Sigmoid colon (tissue), 7 donors: Measurements from ENCODE around the gene EML6. TPM values are rescaled to one million over a fixed set of nuclear protein-coding genes. Genes with fewer than 3 reads are reported as not detected.

ENCODE experiments used
- DNase-seq: peaks from one replicate; pipeline ENCODE4 v3.0.0-alpha.2; 2019
- H3K27ac ChIP-seq, 4 donors: fragments of 200-600 bp; sonication (generic); one replicate each; pipeline ENCODE4 v1.5.1; 2016 to 2019; ENCODE audit warnings: mild to moderate bottlenecking in 1 of 4
- H3K27me3 ChIP-seq, 3 donors: fragments of 200-600 bp; sonication (generic); one replicate each; pipeline ENCODE4 v1.5.1; 2019; ENCODE audit warnings: mild to moderate bottlenecking in 1 of 3
- H3K36me3 ChIP-seq, 4 donors: fragments of 200-600 bp; sonication (generic); one replicate each; pipeline ENCODE4 v1.5.1; 2016 to 2019
- H3K4me1 ChIP-seq, 4 donors: fragments of 200-600 bp; sonication (generic); one replicate each; pipeline ENCODE4 v1.5.1; 2017 to 2019
- H3K4me3 ChIP-seq, 4 donors: fragments of 200-600 bp; sonication (generic); one replicate each; pipeline ENCODE4 v1.5.1; 2017 to 2019; ENCODE audit warnings: mild to moderate bottlenecking in 2 of 4, moderate library complexity in 1 of 4
- H3K9me3 ChIP-seq, 4 donors: fragments of 200-600 bp in 3 of 4; sonication (generic) in 3 of 4; one replicate each; pipeline versions ENCODE4 v1.5.1 to v1.6.1; 2013 to 2019
- EP300 ChIP-seq, 4 donors: sonication (generic); formaldehyde crosslinking; IDR thresholded peaks; one replicate each; pipeline ENCODE4 v1.6.1; 2017; ENCODE audit warnings: antibody characterized with exemption in 4 of 4
- POLR2A ChIP-seq, 2 donors: fragments of 450-650 bp; IDR thresholded peaks; one replicate each; pipeline ENCODE4 v1.6.1; 2016; ENCODE audit warnings: antibody characterized with exemption in 2 of 2, mild to moderate bottlenecking in 2 of 2, moderate library complexity in 2 of 2
- POLR2AphosphoS5 ChIP-seq, 4 donors: sonication (generic); formaldehyde crosslinking; IDR thresholded peaks; one replicate each; pipeline ENCODE4 v1.6.1; 2017; ENCODE audit warnings: antibody characterized with exemption in 4 of 4
- WGBS, 2 donors: extraction: QIAGEN DNeasy Blood & Tissue Kit; methylation state at CpG; one replicate each; pipeline ENCODE4 v1.1.7; 2013; 5-methylcytosine and 5-hydroxymethylcytosine counted together
- intact Hi-C: fragments of 100-400 bp; cut with DNase I; formaldehyde crosslinking; loops from one replicate; pipeline ENCODE4 v1.15.1; 2023
- polyA plus RNA-seq, 3 donors: library from polyadenylated mRNA; stranded (reverse); fragments of 200-250 nt; gene quantifications; one replicate each; pipeline ENCODE4 v1.2.3, GENCODE V29; 2013
- total RNA-seq, 4 donors: library from RNA; depleted of rRNA; stranded (reverse); fragments of >200 nt; gene quantifications; one replicate each; pipeline ENCODE4 v1.1.0, GENCODE V29; 2016
- TF ChIP-seq, protein P1 (sequence below), 4 experiments: fragments of 450-650 bp in 3 of 4; fragments of 200-600 bp in 1 of 4; IDR thresholded peaks; one replicate each; pipeline ENCODE4 v1.5.1; 2016 to 2019; ENCODE audit warnings: antibody characterized with exemption in 4 of 4, mild to moderate bottlenecking in 3 of 4, moderate library complexity in 2 of 4
- donor health status: healthy with polysubstance abuse.
- donor health status: Bipolar disorder and iron deficiency.
- donor health status: healthy.

EML6 gene
- total and polyA plus RNA-seq, 7 donors, result 0.46 to 2.2 (median 1.2) TPM

DNA sequence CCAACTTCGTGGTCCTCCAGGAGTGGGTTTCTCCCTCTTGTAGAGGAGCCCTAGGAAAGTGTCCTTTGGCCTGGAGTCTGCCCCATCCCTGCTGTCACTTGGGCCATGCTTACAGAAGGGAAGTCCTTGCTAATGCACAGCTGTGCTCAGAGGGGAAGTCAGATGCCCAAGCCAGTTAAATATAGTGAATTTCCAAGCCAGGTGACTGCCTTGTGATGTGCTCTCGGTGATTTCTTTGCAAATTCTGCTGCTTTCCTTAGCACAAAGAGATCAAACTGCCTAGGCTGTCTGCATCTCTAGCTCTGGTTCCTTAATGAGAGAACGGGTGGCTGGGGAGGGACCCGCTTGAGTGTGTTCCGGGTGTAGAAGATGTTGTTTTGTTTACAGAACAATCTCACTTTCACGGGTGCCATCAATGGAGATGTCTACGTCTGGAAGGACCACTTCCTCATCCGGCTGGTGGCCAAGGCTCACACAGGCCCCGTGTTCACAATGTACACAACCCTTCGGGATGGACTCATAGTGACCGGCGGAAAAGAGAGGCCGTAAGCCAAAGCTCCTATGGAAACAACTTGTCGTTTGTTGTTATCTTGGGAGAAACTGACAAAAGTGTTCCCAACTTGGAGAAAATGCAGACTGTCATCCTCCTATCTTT lies 235.4 kb downstream of the EML6 start:
- intact Hi-C loops, result no loop called here
- Histone ChIP-seq H3K27me3 (no peaks in the 10 kb centered on the region), H3K36me3 (no peaks in the 10 kb centered on the region), H3K4me1 (peaks cover 0 to 9% (median 2%) of the 10 kb centered on the region in 4 donors), H3K4me3 (no peak overlapping the region), H3K27ac (no peak overlapping the region), H3K9me3 (no peaks in the 10 kb centered on the region)
- DNase-seq, result no peak
- 82 to 89% methylated on average over 14 of the region's 14 CpGs for whole genome bisulfite sequencing, 2 donors
- TF ChIP-seq POLR2A (IDR thresholded peaks at IDR 0.05) (no peak), EP300 (IDR thresholded peaks at IDR 0.05) (no peak), POLR2AphosphoS5 (IDR thresholded peaks at IDR 0.05) (no peak)
- TF ChIP-seq, protein P1, sequence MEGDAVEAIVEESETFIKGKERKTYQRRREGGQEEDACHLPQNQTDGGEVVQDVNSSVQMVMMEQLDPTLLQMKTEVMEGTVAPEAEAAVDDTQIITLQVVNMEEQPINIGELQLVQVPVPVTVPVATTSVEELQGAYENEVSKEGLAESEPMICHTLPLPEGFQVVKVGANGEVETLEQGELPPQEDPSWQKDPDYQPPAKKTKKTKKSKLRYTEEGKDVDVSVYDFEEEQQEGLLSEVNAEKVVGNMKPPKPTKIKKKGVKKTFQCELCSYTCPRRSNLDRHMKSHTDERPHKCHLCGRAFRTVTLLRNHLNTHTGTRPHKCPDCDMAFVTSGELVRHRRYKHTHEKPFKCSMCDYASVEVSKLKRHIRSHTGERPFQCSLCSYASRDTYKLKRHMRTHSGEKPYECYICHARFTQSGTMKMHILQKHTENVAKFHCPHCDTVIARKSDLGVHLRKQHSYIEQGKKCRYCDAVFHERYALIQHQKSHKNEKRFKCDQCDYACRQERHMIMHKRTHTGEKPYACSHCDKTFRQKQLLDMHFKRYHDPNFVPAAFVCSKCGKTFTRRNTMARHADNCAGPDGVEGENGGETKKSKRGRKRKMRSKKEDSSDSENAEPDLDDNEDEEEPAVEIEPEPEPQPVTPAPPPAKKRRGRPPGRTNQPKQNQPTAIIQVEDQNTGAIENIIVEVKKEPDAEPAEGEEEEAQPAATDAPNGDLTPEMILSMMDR (IDR thresholded peaks at IDR 0.05), result no peak

- TF ChIP-seq, protein P1 (IDR thresholded peaks at IDR 0.05), result no peak
- TF ChIP-seq POLR2AphosphoS5 (IDR thresholded peaks at IDR 0.05) (no peak), EP300 (IDR thresholded peaks at IDR 0.05) (no peak), POLR2A (IDR thresholded peaks at IDR 0.05) (no peak)
- intact Hi-C loops, result no loop called here
- H3K27ac ChIP-seq, result no peak overlapping the region
- no peaks in the 10 kb centered on the region for H3K9me3 ChIP-seq
- H3K27me3 ChIP-seq, result no peaks in the 10 kb centered on the region
- no peak overlapping the region for H3K4me3 ChIP-seq
- H3K36me3 ChIP-seq, result no peaks in the 10 kb centered on the region
- no peak for DNase-seq
- WGBS, 2 donors, result 73 to 81% methylated on average over 7 of the region's 7 CpGs
- H3K4me1 ChIP-seq, result peaks cover 0 to 9% (median 2%) of the 10 kb centered on the region in 4 donors
Measured at GRCh38 chr2:54960164-54960563, 236.7 kb downstream of the EML6 start.

DNA sequence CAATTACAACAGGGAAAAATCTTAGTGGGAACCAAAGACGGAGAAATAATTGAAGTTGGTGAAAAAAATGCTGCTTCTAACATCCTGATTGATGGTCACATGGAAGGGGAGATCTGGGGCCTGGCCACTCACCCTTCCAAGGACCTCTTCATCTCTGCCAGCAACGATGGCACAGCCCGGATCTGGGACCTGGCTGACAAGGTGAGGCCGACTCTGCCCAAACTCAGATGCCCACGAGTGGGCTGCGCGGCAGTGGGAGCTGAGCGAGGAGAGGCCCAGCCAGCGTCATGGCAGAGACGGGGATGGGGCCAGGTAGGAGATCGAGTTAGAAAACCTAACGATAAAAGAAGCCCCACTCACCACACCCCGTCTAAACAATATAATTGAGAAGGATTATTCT lies 239.0 kb downstream of the EML6 start:
- no peaks in the 10 kb centered on the region for H3K36me3 ChIP-seq
- 72 to 89% methylated on average over 13 of the region's 13 CpGs for WGBS, 2 donors
- no peaks in the 10 kb centered on the region for H3K27me3 ChIP-seq
- TF ChIP-seq, protein P1 (IDR thresholded peaks at IDR 0.05), result no peak
- H3K27ac ChIP-seq, result no peak overlapping the region
- DNase-seq, result no peak
- intact Hi-C loops, result no loop called here
- no peaks in the 10 kb centered on the region for H3K4me1 ChIP-seq
- no peaks in the 10 kb centered on the region for H3K9me3 ChIP-seq
- H3K4me3 ChIP-seq, result no peak overlapping the region

DNA sequence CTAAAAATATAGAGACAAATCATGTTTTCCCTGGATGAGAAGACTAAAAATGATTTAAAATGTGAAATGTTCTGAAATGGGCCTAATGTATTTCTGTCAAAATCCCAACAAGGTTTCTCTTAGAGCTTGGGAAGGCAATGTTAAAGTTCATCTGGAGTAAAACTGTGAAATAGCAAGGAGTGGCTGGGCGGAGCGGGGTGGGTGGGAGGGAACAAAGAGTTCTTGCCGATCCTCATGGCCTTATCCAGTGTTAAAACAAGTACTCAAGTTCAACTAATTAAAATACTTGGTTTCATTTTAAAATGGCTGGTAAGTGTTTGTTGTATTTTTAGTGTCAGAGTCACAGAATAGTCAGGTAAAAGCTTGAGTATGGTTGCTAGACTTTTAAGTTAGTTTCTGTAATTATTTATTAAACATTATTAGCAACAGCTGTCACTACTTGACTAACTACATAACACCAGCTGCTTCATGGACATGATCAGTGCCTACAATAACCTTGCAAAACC lies 239.5 kb downstream of the EML6 start:
- no peaks in the 10 kb centered on the region for H3K27me3 ChIP-seq
- no peaks in the 10 kb centered on the region for H3K4me1 ChIP-seq
- no peaks in the 10 kb centered on the region for H3K36me3 ChIP-seq
- no peaks in the 10 kb centered on the region for H3K9me3 ChIP-seq
- no peak overlapping the region for H3K4me3 ChIP-seq
- DNase-seq, result no peak
- intact Hi-C loops, result no loop called here
- 19 to 76% methylated on average over 3 of the region's 3 CpGs for WGBS, 2 donors
- TF ChIP-seq, protein P1 (IDR thresholded peaks at IDR 0.05), result no peak
- TF ChIP-seq POLR2AphosphoS5 (IDR thresholded peaks at IDR 0.05) (no peak), POLR2A (IDR thresholded peaks at IDR 0.05) (no peak), EP300 (IDR thresholded peaks at IDR 0.05) (no peak)
- no peak overlapping the region for H3K27ac ChIP-seq

DNA sequence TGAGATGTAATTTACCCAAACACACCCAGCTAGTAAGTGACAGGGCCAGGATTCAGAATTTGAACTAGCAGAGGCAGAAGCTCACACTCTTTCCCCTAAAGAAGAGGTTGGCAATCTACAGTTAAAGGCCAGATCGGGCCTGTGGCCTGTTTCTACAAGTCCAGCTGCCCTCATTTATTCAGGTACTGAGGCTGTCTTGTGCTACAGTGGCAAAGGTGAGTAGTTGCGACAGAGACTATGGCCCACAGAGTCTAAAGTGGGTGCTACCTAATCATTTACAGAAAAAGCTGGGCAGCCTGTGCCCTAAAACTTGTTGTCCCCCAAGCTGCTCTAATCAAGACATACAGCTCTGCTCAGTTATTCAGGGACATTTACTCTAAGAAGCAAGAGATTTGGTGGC lies 240.0 kb downstream of the EML6 start:
- Histone ChIP-seq H3K4me1 (no peaks in the 10 kb centered on the region), H3K36me3 (peaks cover 0 to 3% (median 0%) of the 10 kb centered on the region in 4 donors), H3K9me3 (no peaks in the 10 kb centered on the region), H3K4me3 (no peak overlapping the region), H3K27me3 (no peaks in the 10 kb centered on the region), H3K27ac (no peak overlapping the region)
- TF ChIP-seq POLR2AphosphoS5 (IDR thresholded peaks at IDR 0.05) (no peak), POLR2A (IDR thresholded peaks at IDR 0.05) (no peak)
- intact Hi-C loops, result no loop called here
- 71 to 93% methylated on average over 2 of the region's 2 CpGs for WGBS, 2 donors
- DNase-seq, result no peak
